H9 (cell line): ENCODE results near the gene MPV17L2. TPM values are rescaled to one million over a fixed set of nuclear protein-coding genes. Genes with fewer than 3 reads are reported as not detected.
"Not testable (repeated sequence)": the region's sequence is repeated elsewhere in the genome, so short reads cannot be mapped to it uniquely, and the experiment has no call there.

Source experiments
- DNase-seq: peaks from one replicate; pipeline ENCODE4 v3.0.0-alpha.2; 2017
- H2AFZ ChIP-seq: one replicate; pipeline ENCODE4 v1.6.1; 2013; ENCODE audit warnings: mild to moderate bottlenecking, low read length, control low read depth, moderate library complexity
- H2AK5ac ChIP-seq: 2 replicates; pipeline ENCODE4 v1.6.1; 2013; ENCODE audit warnings: low read length, control low read depth, mixed read lengths; ENCODE audit not compliant: insufficient read length
- H2BK120ac ChIP-seq: one replicate; pipeline ENCODE4 v1.6.1; 2013; ENCODE audit warnings: low read depth, mild to moderate bottlenecking, low read length, control low read depth, inconsistent platforms; ENCODE audit not compliant: poor library complexity, severe bottlenecking
- H2BK12ac ChIP-seq: 2 replicates; pipeline ENCODE4 v1.6.1; 2013; ENCODE audit warnings: low read length, control low read depth, mixed read lengths, low read depth; ENCODE audit not compliant: insufficient read length
- H2BK15ac ChIP-seq: 2 replicates; pipeline ENCODE4 v1.6.1; 2013; ENCODE audit warnings: low read depth, low read length, control low read depth
- H2BK20ac ChIP-seq: one replicate; pipeline ENCODE4 v1.6.1; 2013; ENCODE audit warnings: low read depth, mild to moderate bottlenecking, low read length, control low read depth, inconsistent platforms; ENCODE audit not compliant: poor library complexity, severe bottlenecking
- H2BK5ac ChIP-seq: 2 replicates; pipeline ENCODE4 v1.6.1; 2013; ENCODE audit warnings: low read length, control low read depth, mixed read lengths; ENCODE audit not compliant: insufficient read length
- H3K14ac ChIP-seq: 2 replicates; pipeline ENCODE4 v1.6.1; 2013; ENCODE audit warnings: low read length, control low read depth; ENCODE audit not compliant: insufficient read depth
- H3K18ac ChIP-seq: 2 replicates; pipeline ENCODE4 v1.6.1; 2013; ENCODE audit warnings: low read depth, mild to moderate bottlenecking, mixed read lengths, low read length, control low read depth; ENCODE audit not compliant: insufficient read length
- H3K23ac ChIP-seq: 2 replicates; pipeline ENCODE4 v1.6.1; 2013; ENCODE audit warnings: low read length, control low read depth, mixed read lengths, low read depth; ENCODE audit not compliant: insufficient read length
- H3K23me2 ChIP-seq: 2 replicates; pipeline ENCODE4 v1.6.1; 2013; ENCODE audit warnings: low read depth, mild to moderate bottlenecking, mixed read lengths, low read length, control low read depth; ENCODE audit not compliant: insufficient read length, poor library complexity, severe bottlenecking
- H3K27ac ChIP-seq: 2 replicates; pipeline ENCODE4 v1.5.1; 2013; ENCODE audit warnings: low read length, control low read depth, mixed read lengths, low read depth; ENCODE audit not compliant: insufficient read length
- H3K27me3 ChIP-seq: 2 replicates; pipeline ENCODE4 v1.6.1; 2013; ENCODE audit warnings: low read length, control low read depth, inconsistent platforms; ENCODE audit not compliant: insufficient read depth
- H3K4ac ChIP-seq: 2 replicates; pipeline ENCODE4 v1.6.1; 2013; ENCODE audit warnings: low read depth, mild to moderate bottlenecking, control low read depth, inconsistent platforms, low read length, moderate library complexity
- H3K4me1 ChIP-seq: 2 replicates; pipeline ENCODE4 v1.6.1; 2013; ENCODE audit warnings: low read length, control low read depth, inconsistent platforms; ENCODE audit not compliant: insufficient read depth
- H3K4me2 ChIP-seq: 2 replicates; pipeline ENCODE4 v1.6.1; 2013; ENCODE audit warnings: low read length, control low read depth, mixed read lengths; ENCODE audit not compliant: insufficient read length, insufficient read depth
- H3K56ac ChIP-seq: 2 replicates; pipeline ENCODE4 v1.6.1; 2013; ENCODE audit warnings: low read depth, mild to moderate bottlenecking, mixed read lengths, low read length, control low read depth; ENCODE audit not compliant: insufficient read length
- H3K79me1 ChIP-seq: 2 replicates; pipeline ENCODE4 v1.6.1; 2013; ENCODE audit warnings: low read depth, mild to moderate bottlenecking, moderate library complexity, low read length, control low read depth, inconsistent platforms; ENCODE audit not compliant: insufficient read depth, poor library complexity, severe bottlenecking
- H3K79me2 ChIP-seq: 2 replicates; pipeline ENCODE4 v1.6.1; 2013; ENCODE audit warnings: low read length, control low read depth, inconsistent platforms; ENCODE audit not compliant: insufficient read depth
- H3K9ac ChIP-seq: 2 replicates; pipeline ENCODE4 v1.6.1; 2013; ENCODE audit warnings: low read length, control low read depth, mixed read lengths; ENCODE audit not compliant: insufficient read length; ENCODE audit errors: extremely low read depth
- H3K9me3 ChIP-seq: one replicate; pipeline ENCODE4 v1.6.1; 2013; ENCODE audit warnings: low read depth, low read length, inconsistent platforms; ENCODE audit not compliant: control insufficient read depth
- H3T11ph ChIP-seq: one replicate; pipeline ENCODE4 v1.6.1; 2013; ENCODE audit warnings: mild to moderate bottlenecking, low read length, control low read depth, inconsistent platforms
- H4K20me1 ChIP-seq: one replicate; pipeline ENCODE4 v1.6.1; 2013; ENCODE audit not compliant: control insufficient read depth, insufficient read length, insufficient read depth
- H4K5ac ChIP-seq: 2 replicates; pipeline ENCODE4 v1.6.1; 2013; ENCODE audit warnings: low read depth, mild to moderate bottlenecking, mixed read lengths, low read length, control low read depth; ENCODE audit not compliant: insufficient read length
- H4K8ac ChIP-seq: replicated peaks from 2 replicates; pipeline ENCODE4 v1.6.1; 2013; ENCODE audit warnings: low read length, control low read depth, mixed read lengths, low read depth; ENCODE audit not compliant: insufficient read length
- H4K91ac ChIP-seq: 2 replicates; pipeline ENCODE4 v1.6.1; 2013; ENCODE audit warnings: low read depth, mild to moderate bottlenecking, moderate library complexity, mixed read lengths, low read length, control low read depth; ENCODE audit not compliant: insufficient read length
- H3K27ac Mint-ChIP-seq, 3 experiments: 2 replicates in 2 of 3; 3 replicates in 1 of 3; pipeline ENCODE4 v1.8.0; 2020 to 2021; ENCODE audit warnings: mixed read lengths in 3 of 3, mild to moderate bottlenecking in 1 of 3, moderate library complexity in 1 of 3
- H3K27me3 Mint-ChIP-seq: 2 replicates; pipeline ENCODE4 v1.8.0; 2021; ENCODE audit warnings: low read depth, mild to moderate bottlenecking, moderate library complexity, mixed read lengths
- H3K36me3 Mint-ChIP-seq, 3 experiments: 2 replicates in 2 of 3; 3 replicates in 1 of 3; pipeline ENCODE4 v1.8.0; 2020 to 2021; ENCODE audit warnings: low read depth in 3 of 3, mixed read lengths in 3 of 3; ENCODE audit not compliant: insufficient read depth in 1 of 3
- H3K4me1 Mint-ChIP-seq, 2 experiments: 2 replicates each; pipeline ENCODE4 v1.8.0; 2020; ENCODE audit warnings: mixed read lengths in 2 of 2
- H3K4me3 Mint-ChIP-seq, 2 experiments: 2 replicates in 1 of 2; 3 replicates in 1 of 2; pipeline ENCODE4 v1.8.0; 2020 to 2021; ENCODE audit warnings: mild to moderate bottlenecking in 2 of 2, mixed read lengths in 2 of 2, moderate library complexity in 1 of 2
- H3K9me3 Mint-ChIP-seq, 2 experiments: 2 replicates in 1 of 2; 3 replicates in 1 of 2; pipeline ENCODE4 v1.8.0; 2020; ENCODE audit warnings: mild to moderate bottlenecking in 2 of 2, mixed read lengths in 2 of 2, moderate library complexity in 1 of 2
- WGBS: extraction: QIAGEN DNeasy Blood & Tissue Kit; methylation state at CpG from one replicate; pipeline ENCODE4 v1.1.7; 2013; ENCODE audit warnings: missing lambda C conversion rate, low lambda C conversion rate, mixed read lengths; ENCODE audit not compliant: insufficient read length; ENCODE audit errors: extremely low coverage; 5-methylcytosine and 5-hydroxymethylcytosine counted together
- total RNA-seq: library from RNA; stranded (reverse); gene quantifications from 2 replicates; pipeline ENCODE4 v1.2.1, GENCODE V29; 2021
- TF ChIP-seq, protein P1 (sequence below): fragments of 200-600 bp; sonication (generic); conservative IDR thresholded peaks from 3 replicates; pipeline ENCODE4 v1.8.0; 2021; ENCODE audit warnings: antibody characterized with exemption, mild to moderate bottlenecking

The MPV17L2 gene
- total RNA-seq, 1 experiment from 2014 or later, result 26.4 TPM

DNA sequence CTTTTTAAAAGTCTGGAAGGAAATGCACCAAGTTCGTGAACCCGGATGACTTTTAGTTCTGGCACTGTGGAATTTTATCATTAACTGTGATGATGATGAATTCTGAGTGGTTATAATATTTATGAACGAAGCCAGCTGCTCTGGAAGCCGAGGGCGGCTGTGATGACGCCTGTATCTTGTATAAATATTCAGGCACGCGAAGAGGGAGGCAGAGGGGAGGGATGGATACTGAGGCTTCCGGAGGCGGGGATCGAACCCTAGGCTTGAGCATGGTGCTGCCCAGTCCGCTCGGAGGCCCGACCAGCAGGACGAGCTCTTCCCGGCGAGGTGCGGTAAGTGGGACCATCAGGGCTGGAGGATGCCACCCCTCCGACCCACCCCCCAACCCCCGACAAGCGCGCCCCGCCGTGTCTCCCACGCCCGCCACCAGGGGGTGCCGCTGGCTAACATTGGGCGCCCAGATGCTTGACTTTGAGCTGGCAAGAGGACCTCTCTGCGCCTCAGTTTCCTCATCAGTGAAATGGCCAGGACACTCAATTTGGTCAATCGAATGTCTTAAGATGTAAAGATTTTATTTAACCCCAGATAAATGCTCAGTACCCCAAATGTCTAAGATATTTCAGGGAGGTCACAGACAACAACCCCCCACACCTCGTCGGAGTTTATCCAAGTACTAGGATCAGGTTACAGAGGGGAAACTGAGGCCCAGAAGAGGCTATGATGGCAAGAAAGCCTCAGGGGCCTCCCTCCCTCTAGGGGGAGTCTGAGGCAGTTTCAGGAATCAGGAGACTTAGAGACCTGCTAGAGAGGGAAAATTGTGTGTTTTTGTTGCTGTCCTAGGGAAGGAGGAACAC lies 15.3 kb downstream of the MPV17L2 start:
- Histone ChIP-seq H3K79me1 (no peaks in the 10 kb centered on the region), H3K56ac (no peak overlapping the region), H3K4ac (no peak overlapping the region), H3K4me2 (no peak overlapping the region), H4K8ac (no peak overlapping the region), H3K14ac (no peak overlapping the region), H2BK5ac (no peak overlapping the region), H3T11ph (no peak overlapping the region), H2BK12ac (no peak overlapping the region), H3K23me2 (peaks cover 17% of the 10 kb centered on the region), H3K18ac (no peak overlapping the region), H3K27ac (no peak overlapping the region), H2BK15ac (no peak overlapping the region), H3K4me1 (no peaks in the 10 kb centered on the region), H3K23ac (no peak overlapping the region), H4K5ac (no peak overlapping the region), H3K9ac (no peak overlapping the region), H4K20me1 (peaks cover under 1% of the 10 kb centered on the region), H2AFZ (no peak overlapping the region), H4K91ac (no peak overlapping the region), H3K9me3 (no peaks in the 10 kb centered on the region), H2BK120ac (no peak overlapping the region), H3K79me2 (no peaks in the 10 kb centered on the region), H2AK5ac (no peak overlapping the region), H3K27me3 (no peaks in the 10 kb centered on the region), H2BK20ac (no peak overlapping the region)
- Mint-ChIP-seq H3K27ac (no peak overlapping the region), H3K27me3 (no peaks in the 10 kb centered on the region), H3K4me3 (peak overlapping the region in 1 of 2 experiments; percentile 53; a peak in 2 of 5 replicates), H3K9me3 (peaks cover 0 to under 1% of the 10 kb centered on the region in 2 experiments; a peak in 1 of 5 replicates), H3K36me3 (no peaks in the 10 kb centered on the region), H3K4me1 (peaks cover 6 to 28% of the 10 kb centered on the region in 2 experiments)
- no CpG with 5 or more reads among the region's 32 CpGs for WGBS
- DNase-seq, result peak; percentile 72
- TF ChIP-seq, protein P1, sequence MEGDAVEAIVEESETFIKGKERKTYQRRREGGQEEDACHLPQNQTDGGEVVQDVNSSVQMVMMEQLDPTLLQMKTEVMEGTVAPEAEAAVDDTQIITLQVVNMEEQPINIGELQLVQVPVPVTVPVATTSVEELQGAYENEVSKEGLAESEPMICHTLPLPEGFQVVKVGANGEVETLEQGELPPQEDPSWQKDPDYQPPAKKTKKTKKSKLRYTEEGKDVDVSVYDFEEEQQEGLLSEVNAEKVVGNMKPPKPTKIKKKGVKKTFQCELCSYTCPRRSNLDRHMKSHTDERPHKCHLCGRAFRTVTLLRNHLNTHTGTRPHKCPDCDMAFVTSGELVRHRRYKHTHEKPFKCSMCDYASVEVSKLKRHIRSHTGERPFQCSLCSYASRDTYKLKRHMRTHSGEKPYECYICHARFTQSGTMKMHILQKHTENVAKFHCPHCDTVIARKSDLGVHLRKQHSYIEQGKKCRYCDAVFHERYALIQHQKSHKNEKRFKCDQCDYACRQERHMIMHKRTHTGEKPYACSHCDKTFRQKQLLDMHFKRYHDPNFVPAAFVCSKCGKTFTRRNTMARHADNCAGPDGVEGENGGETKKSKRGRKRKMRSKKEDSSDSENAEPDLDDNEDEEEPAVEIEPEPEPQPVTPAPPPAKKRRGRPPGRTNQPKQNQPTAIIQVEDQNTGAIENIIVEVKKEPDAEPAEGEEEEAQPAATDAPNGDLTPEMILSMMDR, result peak; percentile 76

DNA sequence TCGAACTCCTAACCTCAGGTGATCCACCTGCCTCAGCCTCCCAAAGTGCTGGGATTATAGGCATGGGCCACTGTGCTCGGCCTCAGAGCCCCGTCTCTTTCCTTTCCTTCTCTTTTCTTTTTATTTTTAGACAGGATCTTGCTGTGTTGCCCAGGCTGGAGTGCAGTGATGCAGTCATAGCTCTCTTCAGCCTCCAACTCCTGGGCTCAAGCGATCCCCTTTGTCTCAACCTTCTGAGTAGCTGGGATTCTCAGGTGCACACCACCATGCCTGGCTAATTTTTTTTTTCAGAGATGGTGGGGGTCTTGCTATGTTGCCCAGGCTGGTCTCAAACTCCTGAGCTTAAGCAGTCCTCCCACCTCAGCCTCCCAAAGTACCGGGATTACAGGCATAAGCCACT lies 16.9 kb downstream of the MPV17L2 start:
- not testable (repeated sequence) for H3T11ph ChIP-seq, H3K79me1 ChIP-seq, H3K36me3 Mint-ChIP-seq, H3K9me3 Mint-ChIP-seq, H3K9me3 ChIP-seq, H3K9ac ChIP-seq, H3K23me2 ChIP-seq, H3K4me2 ChIP-seq, H3K27me3 Mint-ChIP-seq, H2AFZ ChIP-seq, H2BK5ac ChIP-seq, H3K27me3 ChIP-seq, H3K4me1 ChIP-seq, H3K27ac ChIP-seq, H3K4me3 Mint-ChIP-seq, H3K56ac ChIP-seq, H3K79me2 ChIP-seq, H2BK20ac ChIP-seq, H3K27ac Mint-ChIP-seq, H2AK5ac ChIP-seq, H4K91ac ChIP-seq, H4K5ac ChIP-seq, H3K14ac ChIP-seq, H4K8ac ChIP-seq, H3K23ac ChIP-seq, H4K20me1 ChIP-seq, DNase-seq, H2BK120ac ChIP-seq, H2BK12ac ChIP-seq, H2BK15ac ChIP-seq, H3K4ac ChIP-seq, H3K18ac ChIP-seq
- H3K4me1 Mint-ChIP-seq, result peaks cover 5 to 27% of the 10 kb centered on the region in 2 experiments; a peak in 3 of 4 replicates
- WGBS, result no CpG with 5 or more reads among the region's 5 CpGs
